Posterior vena cava (tissue), 2 donors: ENCODE measurements around the gene IRAK1. TPM values are rescaled to one million over a fixed set of nuclear protein-coding genes. Genes with fewer than 3 reads are reported as not detected.
"Not testable (repeated sequence)": the region's sequence is repeated elsewhere in the genome, so short reads cannot be mapped to it uniquely, and the experiment has no call there.

ENCODE experiments used
- DNase-seq: peaks from one replicate; pipeline ENCODE4 v3.0.0-alpha.2; 2020; ENCODE audit warnings: low spot score
- intact Hi-C, 2 donors: fragments of 100-400 bp; cut with DNase I; formaldehyde crosslinking; loops; one replicate each; pipeline versions ENCODE4 v1.14.1 to v1.14.2; 2022 to 2023
- total RNA-seq, 2 donors: library from RNA; stranded (reverse); fragmentation: NEBNext Ultra II Directional; extraction: Animal tissue kit (Norgen Biotek cat#: 25700); gene quantifications; one replicate each; pipeline ENCODE4 v1.2.1, GENCODE V29; 2021
- donor health status: DM: yes; HTN: yes; CAD: no.
- donor health status: DM: yes; HTN: yes; CAD: no.

Gene IRAK1
- total RNA-seq, 2 donors from 2014 or later = 88.2 to 114 TPM

GRCh38 chrX:154011376-154012335, 8.0 kb downstream of the IRAK1 start:
- intact Hi-C loops = no loop called here

GRCh38 chrX:154010330-154011087, 9.2 kb downstream of the IRAK1 start:
- no peak for DNase-seq
- intact Hi-C loops = no loop called here

More at GRCh38 chrX:154011376-154012335, 8.0 kb downstream of the IRAK1 start:
- DNase-seq = no peak

GRCh38 chrX:154008521-154008920, 11.2 kb downstream of the IRAK1 start:
- no peak for DNase-seq
- intact Hi-C loops = no loop called here

GRCh38 chrX:154006947-154007346, 12.8 kb downstream of the IRAK1 start:
- intact Hi-C loops = loop anchor here in 1 of 2 donors (2.0 kb wide), 1 partner anchor 78 kb away; no protein-coding TSS in a partner anchor
- DNase-seq = peak; percentile 70

- intact Hi-C loops = no loop called here
- no peak for DNase-seq
These were observed 15.4 kb downstream of the IRAK1 start for GRCh38 chrX:154004315-154004714.

GRCh38 chrX:154002215-154002719, 17.4 kb downstream of the IRAK1 start:
- intact Hi-C loops = no loop called here
- no peak for DNase-seq

GRCh38 chrX:154000051-154000450, 19.7 kb downstream of the IRAK1 start:
- intact Hi-C loops = no loop called here

GRCh38 chrX:153999359-154000037, 20.2 kb downstream of the IRAK1 start:
- intact Hi-C loops = loop anchor here in 1 of 2 donors (10.0 kb wide), 1 partner anchor 55 kb away; no protein-coding TSS in a partner anchor
- no peak for DNase-seq

More at GRCh38 chrX:154000051-154000450, 19.7 kb downstream of the IRAK1 start:
- no peak for DNase-seq

- no peak for DNase-seq
- intact Hi-C loops = loop anchor here in 1 of 2 donors (10.0 kb wide), 1 partner anchor 59 kb away; no protein-coding TSS in a partner anchor
These were observed 24.2 kb downstream of the IRAK1 start for GRCh38 chrX:153995504-153995903.

GRCh38 chrX:153994398-153994797, 25.3 kb downstream of the IRAK1 start:
- not testable (repeated sequence) for DNase-seq
- intact Hi-C loops = loop anchor here in 1 of 2 donors (10.0 kb wide), 1 partner anchor 60 kb away; no protein-coding TSS in a partner anchor

GRCh38 chrX:153993978-153994377, 25.7 kb downstream of the IRAK1 start:
- intact Hi-C loops = loop anchor here in 1 of 2 donors (10.0 kb wide), 1 partner anchor 61 kb away; no protein-coding TSS in a partner anchor
- DNase-seq = no peak

GRCh38 chrX:153993079-153993478, 26.6 kb downstream of the IRAK1 start:
- no peak for DNase-seq
- intact Hi-C loops = loop anchor here in 1 of 2 donors (10.0 kb wide), 1 partner anchor 62 kb away; no protein-coding TSS in a partner anchor

- DNase-seq = no peak
- intact Hi-C loops = loop anchor here in 1 of 2 donors (10.0 kb wide), 1 partner anchor 63 kb away; no protein-coding TSS in a partner anchor
These were observed 27.5 kb downstream of the IRAK1 start for GRCh38 chrX:153992180-153992579.

GRCh38 chrX:153991013-153991580, 28.6 kb downstream of the IRAK1 start:
- intact Hi-C loops = loop anchor here in 1 of 2 donors (10.0 kb wide), 1 partner anchor 64 kb away; no protein-coding TSS in a partner anchor
- no peak for DNase-seq

- intact Hi-C loops = loop anchor here in 1 of 2 donors (10.0 kb wide), 1 partner anchor 65 kb away; no protein-coding TSS in a partner anchor
- DNase-seq = no peak
These were observed 29.6 kb downstream of the IRAK1 start for GRCh38 chrX:153989973-153990655.

- no peak for DNase-seq
- intact Hi-C loops = no loop called here
These were observed 31.2 kb downstream of the IRAK1 start for GRCh38 chrX:153988493-153988892.

- no peak for DNase-seq
- intact Hi-C loops = no loop called here
These were observed 35.1 kb downstream of the IRAK1 start for GRCh38 chrX:153984351-153985178.
